Heart right ventricle (tissue), 16 donors: ENCODE measurements around the gene FGD3. TPM values are rescaled to one million over a fixed set of nuclear protein-coding genes. Genes with fewer than 3 reads are reported as not detected.
"Not testable (repeated sequence)": the region's sequence is repeated elsewhere in the genome, so short reads cannot be mapped to it uniquely, and the experiment has no call there.

Experiments used
- ATAC-seq, 8 donors: fragments of 200-7000 bp; cut with Tn5 transposase; one replicate each; pipeline ENCODE4 v1.9.1; 2020; ENCODE audit warnings: mild to moderate bottlenecking in 8 of 8, moderate library complexity in 8 of 8, moderate number of reproducible peaks in 1 of 8
- DNase-seq, 2 donors: peaks; one replicate each; pipeline ENCODE4 v3.0.0-alpha.2; 2020
- H3K27ac ChIP-seq, 10 donors: fragments of 200-600 bp; sonication (generic) in 2 of 10; one replicate each; pipeline versions ENCODE4 v1.5.0 to v1.8.0; 2020 to 2022; ENCODE audit warnings: mild to moderate bottlenecking in 3 of 10
- H3K27me3 ChIP-seq, 7 donors: fragments of 200-600 bp; one replicate each; pipeline ENCODE4 v1.8.0; 2021 to 2022; ENCODE audit warnings: mild to moderate bottlenecking in 2 of 7
- H3K36me3 ChIP-seq, 9 donors: fragments of 200-600 bp; sonication (generic) in 1 of 9; one replicate each; pipeline versions ENCODE4 v1.5.0 to v1.8.0; 2020 to 2022; ENCODE audit warnings: mild to moderate bottlenecking in 2 of 9
- H3K4me1 ChIP-seq, 9 donors: fragments of 200-600 bp; sonication (generic) in 1 of 9; one replicate each; pipeline versions ENCODE4 v1.5.0 to v1.8.0; 2020 to 2022; ENCODE audit warnings: mild to moderate bottlenecking in 4 of 9
- H3K4me3 ChIP-seq, 10 donors: fragments of 200-600 bp; sonication (generic) in 2 of 10; one replicate each; pipeline versions ENCODE4 v1.5.0 to v1.8.0; 2020 to 2022; ENCODE audit warnings: mild to moderate bottlenecking in 7 of 10, moderate library complexity in 2 of 10
- H3K9me3 ChIP-seq, 11 donors: fragments of 200-600 bp in 10 of 11; sonication (generic) in 2 of 11; one replicate each; pipeline versions ENCODE4 v1.5.0 to v1.8.0; 2013 to 2022; ENCODE audit warnings: mild to moderate bottlenecking in 2 of 11, control low read depth in 1 of 11, moderate library complexity in 1 of 11
- CTCF ChIP-seq, 9 donors: fragments of 200-600 bp; sonication (generic) in 2 of 9; IDR thresholded peaks; one replicate each; pipeline versions ENCODE4 v1.5.0 to v1.8.0; 2021 to 2022; ENCODE audit warnings: antibody characterized with exemption in 9 of 9, mild to moderate bottlenecking in 5 of 9, moderate library complexity in 1 of 9
- WGBS, 2 donors: extraction: QIAGEN DNeasy Blood & Tissue Kit; methylation state at CpG; one replicate each; pipeline ENCODE4 v1.1.7; 2013; ENCODE audit warnings: inconsistent platforms in 1 of 2; 5-methylcytosine and 5-hydroxymethylcytosine counted together
- intact Hi-C, 10 donors: fragments of 100-400 bp; cut with DNase I; formaldehyde crosslinking; loops; one replicate each; pipeline versions ENCODE4 v1.11.1 to v1.14.2; 2022
- long read RNA-seq, 3 donors: library from polyadenylated mRNA; unstranded; transcript quantifications; one replicate each; pipeline ENCODE4 v2.0.0, GENCODE V29; 2020 to 2021
- polyA plus RNA-seq, 2 donors: library from polyadenylated mRNA; stranded (reverse); fragments of 200-250 nt; gene quantifications; one replicate each; pipeline ENCODE4 v1.2.3, GENCODE V29; 2013
- total RNA-seq, 10 donors: library from RNA; stranded (reverse); fragmentation: NEBNext Ultra II Directional in 3 of 10; extraction: Animal tissue kit (Norgen Biotek cat#: 25700) in 3 of 10; gene quantifications; one replicate each; pipeline versions ENCODE4 v1.2.1 to v1.2.4, GENCODE V29; 2021 to 2023
- donor health status: Arrhythmogenic right ventricular cardiomyopathy.
- donor health status: ischemic (EF 13 %, LVEDD 7.1; RV severe dilation, severe dysfunction).
- donor health status: healthy with polysubstance abuse.
- donor health status: DM: no; HTN: yes; CAD: no.
- donor health status: DM: no; HTN: no; CAD: no.
- donor health status: ischemic (EF 25% LVEDD 6.9; RV normal size, moderate dysfunction).
- donor health status: ischemic (EF 25% LVEDD 5.7; RV mildly dilated, moderate dysfunction).
- donor health status: healthy.
- donor health status: DM: yes; HTN: yes; CAD: no.
- donor health status: Ischemic cardiomyopathy.
- donor health status: ischemic (EF 35%, LVEDD 5.7; RV mildly dilated, moderate dysfunction).
- donor health status: nonischemic (EF 11% LVEDD 7.7; RV severe dilation, severe dysfunction).
- donor health status: DM: yes; HTN: yes; CAD: no.
- donor health status: PGD.
- donor health status: ischemic (EF 29% LVEDD 5.4; RV normal size, mild dysfunction).
- donor health status: nonischemic (EF 23%, LVEDD 6.1; RV moderate dilation, normal function).

Gene FGD3, protein sequence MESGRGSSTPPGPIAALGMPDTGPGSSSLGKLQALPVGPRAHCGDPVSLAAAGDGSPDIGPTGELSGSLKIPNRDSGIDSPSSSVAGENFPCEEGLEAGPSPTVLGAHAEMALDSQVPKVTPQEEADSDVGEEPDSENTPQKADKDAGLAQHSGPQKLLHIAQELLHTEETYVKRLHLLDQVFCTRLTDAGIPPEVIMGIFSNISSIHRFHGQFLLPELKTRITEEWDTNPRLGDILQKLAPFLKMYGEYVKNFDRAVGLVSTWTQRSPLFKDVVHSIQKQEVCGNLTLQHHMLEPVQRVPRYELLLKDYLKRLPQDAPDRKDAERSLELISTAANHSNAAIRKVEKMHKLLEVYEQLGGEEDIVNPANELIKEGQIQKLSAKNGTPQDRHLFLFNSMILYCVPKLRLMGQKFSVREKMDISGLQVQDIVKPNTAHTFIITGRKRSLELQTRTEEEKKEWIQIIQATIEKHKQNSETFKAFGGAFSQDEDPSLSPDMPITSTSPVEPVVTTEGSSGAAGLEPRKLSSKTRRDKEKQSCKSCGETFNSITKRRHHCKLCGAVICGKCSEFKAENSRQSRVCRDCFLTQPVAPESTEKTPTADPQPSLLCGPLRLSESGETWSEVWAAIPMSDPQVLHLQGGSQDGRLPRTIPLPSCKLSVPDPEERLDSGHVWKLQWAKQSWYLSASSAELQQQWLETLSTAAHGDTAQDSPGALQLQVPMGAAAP
- total RNA-seq: 1 to 10 TPM in 9 of 10 donors, under 1 TPM in 1; 0.40 to 8.5 (median 2.2) TPM
- polyA plus RNA-seq: 1 to 10 TPM; 1.6 to 2.3 TPM
- long read RNA-seq, donor 1, partial matches to known transcripts: 2 of 8 reads
- long read RNA-seq, donor 1, other reads (novel, unspliced or antisense): 3 of 8 reads
- long read RNA-seq, donor 2, partial matches to known transcripts: 1 of 3 reads
- long read RNA-seq, donor 2, other reads (novel, unspliced or antisense): 2 of 3 reads
- long read RNA-seq, donor 3, partial matches to known transcripts: 2 of 3 reads
- long read RNA-seq, donor 3, other reads (novel, unspliced or antisense): 1 of 3 reads

- H3K27me3 ChIP-seq: peaks cover 0 to 53% (median 33%) of the 10 kb centered on the region in 7 donors
Measured at GRCh38 chr9:92947268-92948037, at the start of gene FGD3. Gene FGD3 (plus strand): TSS chr9:92947523. CDS start chr9:92976257, 28,734 bp downstream.

GRCh38 chr9:92905137-92905536 is 42.2 kb upstream of the FGD3 start:
- H3K4me3 ChIP-seq, DNase-seq, ATAC-seq, H3K4me1 ChIP-seq, H3K9me3 ChIP-seq, H3K27ac ChIP-seq, intact Hi-C loops, H3K36me3 ChIP-seq: not testable (repeated sequence)
- 49 to 56% methylated on average over 6 of the region's 6 CpGs for WGBS, 2 donors
- peaks cover 0 to 27% (median 4%) of the 10 kb centered on the region in 7 donors for H3K27me3 ChIP-seq

More at GRCh38 chr9:92947268-92948037, at the start of gene FGD3:
- ATAC-seq (peak; percentile 49 to 83 (median 68)), DNase-seq (peak in 1 of 2 donors; percentile 48)
- WGBS, 2 donors: 3 to 4% methylated on average over 36 of the region's 36 CpGs
- H3K9me3 ChIP-seq: no peaks in the 10 kb centered on the region
- intact Hi-C loops: no loop called here
- H3K4me1 ChIP-seq: peaks cover 0 to 20% (median 9%) of the 10 kb centered on the region in 9 donors
- TF ChIP-seq CTCF (IDR thresholded peaks at IDR 0.05): no peak
- H3K4me3 ChIP-seq: peak within 1 kb of the TSS; percentile 44 to 68 (median 60)
- no peaks in the 10 kb centered on the region for H3K36me3 ChIP-seq
- peak within 1 kb of the TSS in 7 of 10 donors; percentile 16 to 71 (median 45) for H3K27ac ChIP-seq

DNA sequence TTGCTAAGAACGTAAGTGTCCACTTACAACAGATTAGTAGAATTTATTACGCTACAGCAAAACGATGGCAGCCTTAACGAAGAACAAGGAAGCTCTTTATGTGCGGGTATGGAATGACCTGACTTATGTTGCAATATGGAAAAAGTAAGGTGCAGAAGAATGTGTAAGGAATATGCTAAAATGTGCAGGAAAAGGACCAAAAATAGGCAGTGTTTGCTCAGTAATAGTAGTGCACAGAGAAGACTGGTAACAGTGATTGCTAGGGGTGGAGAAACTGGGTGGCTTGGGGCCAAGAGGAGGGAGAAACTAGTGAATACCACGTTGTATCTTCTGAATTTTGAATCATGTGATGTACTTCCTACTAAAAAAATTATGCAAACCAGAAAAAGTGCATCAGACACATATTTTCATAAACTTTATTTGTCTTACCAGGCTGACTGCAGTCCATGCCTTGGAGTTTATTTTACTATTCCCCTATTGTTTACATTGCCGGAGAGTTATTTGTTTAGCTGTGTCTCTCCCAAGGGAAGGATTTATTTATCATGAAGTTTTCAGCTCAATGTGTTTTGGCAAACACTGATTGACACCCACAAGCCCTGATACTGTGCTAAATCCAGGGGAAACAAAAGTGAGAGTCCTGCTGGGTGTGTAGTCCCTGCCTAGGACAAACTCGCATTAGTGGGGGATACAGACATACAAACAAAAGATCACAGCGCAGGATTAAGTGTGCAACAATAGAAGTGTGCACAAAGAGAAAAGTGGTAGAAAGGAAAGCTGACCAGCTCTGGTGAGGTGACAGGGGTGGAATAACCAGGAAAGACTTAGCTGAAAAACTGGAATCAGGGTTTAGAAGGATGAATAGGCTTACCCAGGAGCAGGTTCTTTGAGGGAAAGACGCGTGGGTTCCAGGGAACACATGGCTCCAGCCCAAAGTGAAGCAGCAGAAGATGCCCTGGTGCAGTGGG is 35.5 kb upstream of the FGD3 start:
- Histone ChIP-seq H3K9me3 (no peaks in the 10 kb centered on the region), H3K36me3 (no peaks in the 10 kb centered on the region), H3K4me1 (no peaks in the 10 kb centered on the region), H3K27ac (no peak overlapping the region), H3K27me3 (peaks cover 7 to 57% (median 25%) of the 10 kb centered on the region in 7 donors), H3K4me3 (no peak overlapping the region)
- WGBS, 2 donors: 57 to 64% methylated on average over 11 of the region's 11 CpGs
- ATAC-seq (no peak), DNase-seq (no peak)
- no peak for TF ChIP-seq CTCF (IDR thresholded peaks at IDR 0.05)
- intact Hi-C loops: no loop called here
